OCI-LY7 (cell line): ENCODE results near the gene SAP30BP. TPM values are rescaled to one million over a fixed set of nuclear protein-coding genes. Genes with fewer than 3 reads are reported as not detected.

Source experiments
- BruUV-seq: library from RNA; stranded (reverse); fragments of 400-500 nt; replicated peaks from 2 replicates; lab custom pipeline; 2021; lab: Mats Ljungman, UMichigan
- CTCF ChIA-PET: fragments of 300-600 bp; sonication (Branson Sonifier 250); formaldehyde crosslinking; loops from one replicate; lab custom pipeline; 2022; ENCODE audit warnings: antibody characterized with exemption; ENCODE audit not compliant: unreplicated experiment; lab: Charles Lee
- POLR2A ChIA-PET: fragments of 300-600 bp; sonication (Branson Sonifier 250); formaldehyde crosslinking; loops from one replicate; lab custom pipeline; 2022; ENCODE audit warnings: antibody characterized with exemption; lab: Charles Lee
- DNase-seq: peaks from one replicate; pipeline ENCODE4 v3.0.0-alpha.2; 2015; ENCODE audit warnings: low spot score
- H2AFZ ChIP-seq: fragments of 200-600 bp; sonication (generic), shearing (Covaris generic); 2 replicates; pipeline ENCODE4 v1.6.1; 2014; ENCODE audit warnings: mild to moderate bottlenecking, antibody characterized with exemption, low read length, moderate library complexity
- H3K27ac ChIP-seq: fragments of 200-600 bp; sonication (generic); 2 replicates; pipeline ENCODE4 v1.5.1; 2014; ENCODE audit warnings: mixed run types, low read depth, mild to moderate bottlenecking, moderate library complexity, low read length, inconsistent platforms; ENCODE audit not compliant: poor library complexity, severe bottlenecking
- H3K36me3 ChIP-seq: fragments of 200-600 bp; sonication (generic); 2 replicates; pipeline ENCODE4 v1.6.1; 2014; ENCODE audit warnings: mild to moderate bottlenecking, antibody characterized with exemption, low read length, moderate library complexity, mixed read lengths; ENCODE audit not compliant: insufficient read depth
- H3K4me1 ChIP-seq: fragments of 200-600 bp; sonication (generic); 2 replicates; pipeline ENCODE4 v1.5.1; 2014; ENCODE audit warnings: mild to moderate bottlenecking, low read length; ENCODE audit not compliant: insufficient read depth, poor library complexity, severe bottlenecking
- H3K4me2 ChIP-seq: fragments of 200-600 bp; sonication (generic); 2 replicates; pipeline ENCODE4 v1.6.1; 2014; ENCODE audit warnings: mild to moderate bottlenecking, low read length
- H3K4me3 ChIP-seq: fragments of 200-600 bp; sonication (generic); 2 replicates; pipeline ENCODE4 v1.5.1; 2014; ENCODE audit warnings: mild to moderate bottlenecking, low read depth, low read length; ENCODE audit not compliant: poor library complexity, severe bottlenecking
- H3K79me2 ChIP-seq: fragments of 200-600 bp; sonication (generic); 2 replicates; pipeline ENCODE4 v1.6.1; 2016; ENCODE audit warnings: low read depth, mild to moderate bottlenecking, low read length, moderate library complexity, mixed read lengths; ENCODE audit not compliant: insufficient read depth
- H3K9me2 ChIP-seq: fragments of 200-600 bp; sonication (generic); 2 replicates; pipeline ENCODE4 v1.6.1; 2016; ENCODE audit warnings: mild to moderate bottlenecking, low read length, mixed read lengths; ENCODE audit not compliant: insufficient read depth
- H3K9me3 ChIP-seq: fragments of 200-600 bp; sonication (generic); 2 replicates; pipeline ENCODE4 v1.6.1; 2014; ENCODE audit warnings: mild to moderate bottlenecking, mixed run types, low read length, mixed read lengths
- H4K20me1 ChIP-seq: fragments of 200-600 bp; sonication (generic); 2 replicates; pipeline ENCODE4 v1.6.1; 2014; ENCODE audit warnings: mild to moderate bottlenecking, antibody characterized with exemption, low read length, moderate library complexity, mixed read lengths; ENCODE audit not compliant: insufficient read depth
- EZH2phosphoT487 ChIP-seq: fragments of 200-600 bp; sonication (generic); IDR thresholded peaks from 2 replicates; pipeline ENCODE4 v1.6.1; 2018; ENCODE audit warnings: low read depth, borderline replicate concordance, mild to moderate bottlenecking, mixed run types, antibody characterized with exemption, low read length, moderate library complexity, mixed read lengths
- intact Hi-C: fragments of 100-400 bp; cut with micrococcal nuclease; formaldehyde crosslinking; loops from one replicate; pipeline ENCODE4 v1.10.0; 2022; ENCODE audit not compliant: unreplicated experiment
- total RNA-seq, 2 experiments: library from RNA; depleted of rRNA in 1 of 2; stranded (reverse); fragments of >200 nt in 1 of 2; shearing (Covaris generic) in 1 of 2; gene quantifications; 2 replicates each; pipeline ENCODE4 v1.2.3, GENCODE V29; 2014 to 2022
- TF ChIP-seq, protein P1 (sequence below): fragments of 200-600 bp; sonication (generic); conservative IDR thresholded peaks from 2 replicates; pipeline ENCODE4 v1.5.1; 2014; ENCODE audit warnings: mild to moderate bottlenecking, antibody characterized with exemption, low read length, moderate library complexity, mixed read lengths

Gene SAP30BP
- total RNA-seq, 2 experiments from 2014 or later: 127 to 187 TPM

DNA sequence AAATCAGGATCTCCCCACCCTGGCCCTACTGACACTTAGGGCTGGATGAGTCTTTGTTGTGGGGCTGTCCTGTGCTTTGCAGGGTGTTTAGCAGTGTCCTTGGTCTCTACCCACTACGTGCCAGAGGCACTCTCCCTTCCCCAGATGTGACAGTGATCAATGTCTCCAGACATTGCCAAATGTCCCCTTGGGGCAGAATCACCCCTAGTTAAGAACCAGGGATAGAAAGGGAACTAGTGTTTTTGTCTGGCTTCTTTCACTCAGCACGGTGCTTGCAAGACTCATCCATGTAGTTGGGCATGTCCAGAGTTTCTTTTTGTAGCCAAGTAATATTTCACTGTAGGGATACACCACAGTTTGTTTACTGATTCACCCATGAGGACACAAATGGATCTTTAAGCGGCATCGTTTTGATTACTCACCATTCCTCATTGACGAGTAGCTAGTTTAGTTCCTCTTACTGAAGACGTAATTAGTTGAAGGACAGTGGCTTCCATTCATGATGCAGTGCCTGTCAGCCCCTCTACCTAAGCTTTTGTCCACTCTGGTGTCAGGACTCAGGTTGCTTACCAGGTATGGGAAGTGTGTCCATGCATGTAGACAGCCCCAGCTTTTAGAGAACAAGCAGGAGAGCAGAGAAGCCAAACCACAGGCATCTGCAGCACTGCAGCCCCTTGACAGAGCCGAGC lies 28.1 kb downstream of the SAP30BP start:
- Histone ChIP-seq H3K27ac (no peak overlapping the region), H3K36me3 (peaks cover 99% of the 10 kb centered on the region), H4K20me1 (no peaks in the 10 kb centered on the region), H3K9me3 (no peaks in the 10 kb centered on the region), H3K4me2 (no peak overlapping the region), H3K4me3 (no peak overlapping the region), H3K4me1 (peaks cover 15% of the 10 kb centered on the region), H3K9me2 (no peaks in the 10 kb centered on the region), H2AFZ (no peak overlapping the region), H3K79me2 (peaks cover 24% of the 10 kb centered on the region)
- DNase-seq: no peak
- intact Hi-C loops: no loop called here
- ChIA-PET POLR2A (interaction anchor here (0.6 to 0.8 kb wide), 3 partner anchors 12 to 86 kb away, joined by 3 to 6 read pairs (median 3); no protein-coding TSS in a partner anchor), CTCF (no interaction called here)
- no peak for TF ChIP-seq EZH2phosphoT487
- TF ChIP-seq, protein P1, sequence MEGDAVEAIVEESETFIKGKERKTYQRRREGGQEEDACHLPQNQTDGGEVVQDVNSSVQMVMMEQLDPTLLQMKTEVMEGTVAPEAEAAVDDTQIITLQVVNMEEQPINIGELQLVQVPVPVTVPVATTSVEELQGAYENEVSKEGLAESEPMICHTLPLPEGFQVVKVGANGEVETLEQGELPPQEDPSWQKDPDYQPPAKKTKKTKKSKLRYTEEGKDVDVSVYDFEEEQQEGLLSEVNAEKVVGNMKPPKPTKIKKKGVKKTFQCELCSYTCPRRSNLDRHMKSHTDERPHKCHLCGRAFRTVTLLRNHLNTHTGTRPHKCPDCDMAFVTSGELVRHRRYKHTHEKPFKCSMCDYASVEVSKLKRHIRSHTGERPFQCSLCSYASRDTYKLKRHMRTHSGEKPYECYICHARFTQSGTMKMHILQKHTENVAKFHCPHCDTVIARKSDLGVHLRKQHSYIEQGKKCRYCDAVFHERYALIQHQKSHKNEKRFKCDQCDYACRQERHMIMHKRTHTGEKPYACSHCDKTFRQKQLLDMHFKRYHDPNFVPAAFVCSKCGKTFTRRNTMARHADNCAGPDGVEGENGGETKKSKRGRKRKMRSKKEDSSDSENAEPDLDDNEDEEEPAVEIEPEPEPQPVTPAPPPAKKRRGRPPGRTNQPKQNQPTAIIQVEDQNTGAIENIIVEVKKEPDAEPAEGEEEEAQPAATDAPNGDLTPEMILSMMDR: no peak
- no TSS peak for BruUV-seq

DNA sequence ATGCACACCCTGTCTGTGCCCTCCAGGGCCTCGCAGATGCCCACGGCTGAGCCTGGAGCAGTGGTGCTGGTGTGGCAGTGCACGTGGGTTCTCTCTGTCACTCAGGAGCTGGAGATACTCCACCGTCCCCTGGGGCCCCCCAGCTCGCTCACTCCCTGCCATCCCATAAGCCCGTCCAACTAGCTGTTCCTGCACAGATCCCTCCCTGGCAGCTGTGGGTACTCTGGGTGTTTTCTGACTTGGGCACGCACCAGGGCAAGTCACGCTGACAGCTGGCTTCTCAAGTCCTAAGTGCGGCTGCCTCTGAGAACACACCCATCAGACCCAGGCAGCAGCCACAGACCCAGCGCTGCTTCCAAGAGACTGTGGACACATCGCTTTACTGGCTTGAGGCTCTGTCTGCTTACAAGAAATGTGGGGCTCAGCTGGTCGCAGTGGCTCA lies 28.7 kb downstream of the SAP30BP start:
- Histone ChIP-seq H2AFZ (no peak overlapping the region), H3K9me2 (no peaks in the 10 kb centered on the region), H3K4me2 (no peak overlapping the region), H3K27ac (no peak overlapping the region), H3K9me3 (no peaks in the 10 kb centered on the region), H3K4me1 (peaks cover 9% of the 10 kb centered on the region), H3K36me3 (peaks cover 99% of the 10 kb centered on the region), H3K4me3 (no peak overlapping the region), H4K20me1 (no peaks in the 10 kb centered on the region), H3K79me2 (peaks cover 18% of the 10 kb centered on the region)
- DNase-seq: no peak
- TF ChIP-seq, protein P1: no peak
- TF ChIP-seq EZH2phosphoT487: no peak
- ChIA-PET CTCF (no interaction called here), POLR2A (no interaction called here)
- intact Hi-C loops: no loop called here
- no TSS peak for BruUV-seq

- H2AFZ ChIP-seq: no peak overlapping the region
- TF ChIP-seq EZH2phosphoT487: no peak
- TF ChIP-seq, protein P1: no peak
- H3K27ac ChIP-seq: no peak overlapping the region
- POLR2A ChIA-PET: no interaction called here
- H3K9me2 ChIP-seq: no peaks in the 10 kb centered on the region
- H4K20me1 ChIP-seq: no peaks in the 10 kb centered on the region
- BruUV-seq: no TSS peak
- H3K36me3 ChIP-seq: peaks cover 99% of the 10 kb centered on the region
- no peak overlapping the region for H3K4me2 ChIP-seq
- no peak for DNase-seq
- H3K9me3 ChIP-seq: no peaks in the 10 kb centered on the region
- H3K4me1 ChIP-seq: no peaks in the 10 kb centered on the region
- intact Hi-C loops: no loop called here
- no peaks in the 10 kb centered on the region for H3K79me2 ChIP-seq
- no peak overlapping the region for H3K4me3 ChIP-seq
- CTCF ChIA-PET: interaction anchor here (0.9 kb wide), 1 partner anchor 8 kb away, joined by 3 read pairs; no protein-coding TSS in a partner anchor
Observed at GRCh38 chr17:75697651-75698291, 30.6 kb downstream of the SAP30BP start.
